ENCODE measurements around the gene NPAS3.

DNA sequence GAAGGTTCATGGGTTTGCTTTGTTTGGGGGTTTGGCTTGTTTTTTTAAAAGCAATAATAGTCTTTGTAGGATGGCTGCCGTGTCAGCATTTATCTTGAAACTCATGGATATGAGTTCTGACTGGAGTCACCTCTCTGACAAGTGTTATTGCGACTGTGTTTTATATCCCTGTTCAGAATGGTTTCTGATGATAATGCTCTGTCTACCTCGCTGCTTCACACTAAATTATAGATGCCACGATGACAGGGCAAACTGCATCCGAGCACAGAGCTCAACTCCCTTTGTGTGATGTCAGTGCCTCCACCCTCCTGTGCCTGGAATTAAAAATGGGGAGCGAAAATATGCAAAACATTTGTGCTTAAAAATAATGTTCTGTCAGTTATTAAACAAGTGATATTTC is 761.4 kb downstream of the NPAS3 start:
- TF ChIP-seq POLR2AphosphoS5 (IDR thresholded peaks at IDR 0.05) (no peak), POLR2A (IDR thresholded peaks at IDR 0.05) (no peak)
